ENCODE measurements around the gene CFAP46.
"Not testable (repeated sequence)": the region's sequence is repeated elsewhere in the genome, so short reads cannot be mapped to it uniquely, and the experiment has no call there.

CFAP46 gene

GRCh38 chr10:132910186-132910880 lies 32.0 kb downstream of the CFAP46 start:
- Mint-ChIP-seq H3K4me3 (no peak overlapping the region), H3K4me1 (peaks cover under 1% of the 10 kb centered on the region), H3K36me3 (no peaks in the 10 kb centered on the region), H3K9me3 (no peaks in the 10 kb centered on the region), H3K27me3 (peaks cover 1% of the 10 kb centered on the region), H3K27ac (no peak overlapping the region)

GRCh38 chr10:132909491-132910071 lies 32.8 kb downstream of the CFAP46 start:
- Mint-ChIP-seq H3K27ac (no peak overlapping the region), H3K4me3 (no peak overlapping the region), H3K9me3 (no peaks in the 10 kb centered on the region), H3K4me1 (peaks cover 8% of the 10 kb centered on the region), H3K36me3 (no peaks in the 10 kb centered on the region), H3K27me3 (peaks cover 6% of the 10 kb centered on the region)

GRCh38 chr10:132908621-132909295 lies 33.6 kb downstream of the CFAP46 start:
- peaks cover 9% of the 10 kb centered on the region for H3K4me1 Mint-ChIP-seq
- H3K4me3 Mint-ChIP-seq = no peak overlapping the region
- no peaks in the 10 kb centered on the region for H3K36me3 Mint-ChIP-seq
- no peak overlapping the region for H3K27ac Mint-ChIP-seq
- peaks cover 6% of the 10 kb centered on the region for H3K27me3 Mint-ChIP-seq
- no peaks in the 10 kb centered on the region for H3K9me3 Mint-ChIP-seq

- H3K27ac Mint-ChIP-seq = no peak overlapping the region
These were observed 34.3 kb downstream of the CFAP46 start for GRCh38 chr10:132907821-132908620.

GRCh38 chr10:132906836-132907235 lies 35.5 kb downstream of the CFAP46 start:
- H3K9me3 Mint-ChIP-seq = no peaks in the 10 kb centered on the region
- no peaks in the 10 kb centered on the region for H3K36me3 Mint-ChIP-seq
- peaks cover 9% of the 10 kb centered on the region for H3K4me1 Mint-ChIP-seq
- H3K4me3 Mint-ChIP-seq = no peak overlapping the region
- peaks cover 9% of the 10 kb centered on the region for H3K27me3 Mint-ChIP-seq
- H3K27ac Mint-ChIP-seq = no peak overlapping the region

More at GRCh38 chr10:132907821-132908620, 34.3 kb downstream of the CFAP46 start:
- H3K9me3 Mint-ChIP-seq = no peaks in the 10 kb centered on the region
- H3K27me3 Mint-ChIP-seq = peaks cover 8% of the 10 kb centered on the region
- H3K36me3 Mint-ChIP-seq = no peaks in the 10 kb centered on the region
- H3K4me1 Mint-ChIP-seq = peaks cover 9% of the 10 kb centered on the region
- no peak overlapping the region for H3K4me3 Mint-ChIP-seq

GRCh38 chr10:132906106-132906505 lies 36.3 kb downstream of the CFAP46 start:
- Mint-ChIP-seq H3K27me3 (peaks cover 9% of the 10 kb centered on the region), H3K36me3 (no peaks in the 10 kb centered on the region), H3K9me3 (no peaks in the 10 kb centered on the region), H3K27ac (no peak overlapping the region), H3K4me1 (peaks cover 9% of the 10 kb centered on the region), H3K4me3 (no peak overlapping the region)

GRCh38 chr10:132905661-132906060 lies 36.7 kb downstream of the CFAP46 start:
- Mint-ChIP-seq H3K27me3 (peaks cover 9% of the 10 kb centered on the region), H3K4me1 (peaks cover 9% of the 10 kb centered on the region), H3K9me3 (no peaks in the 10 kb centered on the region), H3K27ac (no peak overlapping the region), H3K4me3 (no peak overlapping the region), H3K36me3 (no peaks in the 10 kb centered on the region)

- H3K9me3 Mint-ChIP-seq = no peaks in the 10 kb centered on the region
- H3K4me3 Mint-ChIP-seq = peak overlapping the region; percentile 6
- H3K36me3 Mint-ChIP-seq = no peaks in the 10 kb centered on the region
- H3K27ac Mint-ChIP-seq = peak overlapping the region; percentile 7
- H3K4me1 Mint-ChIP-seq = peaks cover 9% of the 10 kb centered on the region
- peaks cover 9% of the 10 kb centered on the region for H3K27me3 Mint-ChIP-seq
These were observed 37.3 kb downstream of the CFAP46 start for GRCh38 chr10:132904814-132905649.

- no peaks in the 10 kb centered on the region for H3K36me3 Mint-ChIP-seq
- H3K9me3 Mint-ChIP-seq = no peaks in the 10 kb centered on the region
- peaks cover 9% of the 10 kb centered on the region for H3K4me1 Mint-ChIP-seq
- no peak overlapping the region for H3K4me3 Mint-ChIP-seq
- H3K27me3 Mint-ChIP-seq = peaks cover 9% of the 10 kb centered on the region
- H3K27ac Mint-ChIP-seq = no peak overlapping the region
These were observed 38.1 kb downstream of the CFAP46 start for GRCh38 chr10:132904181-132904813.

- not testable (repeated sequence) for H3K27ac Mint-ChIP-seq
These were observed 39.5 kb downstream of the CFAP46 start for GRCh38 chr10:132902656-132903575.

GRCh38 chr10:132901351-132901750 lies 41.0 kb downstream of the CFAP46 start:
- no peaks in the 10 kb centered on the region for H3K9me3 Mint-ChIP-seq
- H3K4me1 Mint-ChIP-seq = peaks cover 9% of the 10 kb centered on the region
- no peak overlapping the region for H3K27ac Mint-ChIP-seq
- H3K27me3 Mint-ChIP-seq = peaks cover 8% of the 10 kb centered on the region
- H3K36me3 Mint-ChIP-seq = no peaks in the 10 kb centered on the region
- H3K4me3 Mint-ChIP-seq = no peak overlapping the region

More at GRCh38 chr10:132902656-132903575, 39.5 kb downstream of the CFAP46 start:
- not testable (repeated sequence) for H3K9me3 Mint-ChIP-seq, H3K36me3 Mint-ChIP-seq, H3K4me1 Mint-ChIP-seq, H3K27me3 Mint-ChIP-seq, H3K4me3 Mint-ChIP-seq

- no peaks in the 10 kb centered on the region for H3K36me3 Mint-ChIP-seq
- no peak overlapping the region for H3K27ac Mint-ChIP-seq
- H3K4me3 Mint-ChIP-seq = no peak overlapping the region
- peaks cover 8% of the 10 kb centered on the region for H3K27me3 Mint-ChIP-seq
- peaks cover 8% of the 10 kb centered on the region for H3K4me1 Mint-ChIP-seq
- H3K9me3 Mint-ChIP-seq = no peaks in the 10 kb centered on the region
These were observed 42.1 kb downstream of the CFAP46 start for GRCh38 chr10:132900211-132900756.

- H3K4me1 Mint-ChIP-seq = peaks cover 3% of the 10 kb centered on the region
- H3K36me3 Mint-ChIP-seq = no peaks in the 10 kb centered on the region
- H3K27ac Mint-ChIP-seq = no peak overlapping the region
- no peak overlapping the region for H3K4me3 Mint-ChIP-seq
- no peaks in the 10 kb centered on the region for H3K9me3 Mint-ChIP-seq
- peaks cover 3% of the 10 kb centered on the region for H3K27me3 Mint-ChIP-seq
These were observed 42.7 kb downstream of the CFAP46 start for GRCh38 chr10:132899751-132900065.

Data from activated naive CD4-positive, alpha-beta T cell treated with anti-CD3 and anti-CD28 coated beads, Interleukin-2, amount 50 U/mL, for 24 hours (primary cell).